HS-5 (cell line): ENCODE measurements around the gene RAP2A.

Experiments
- DNase-seq: peaks from one replicate; pipeline ENCODE4 v3.0.0-alpha.2; 2012; ENCODE audit warnings: low read depth

The RAP2A gene

DNA sequence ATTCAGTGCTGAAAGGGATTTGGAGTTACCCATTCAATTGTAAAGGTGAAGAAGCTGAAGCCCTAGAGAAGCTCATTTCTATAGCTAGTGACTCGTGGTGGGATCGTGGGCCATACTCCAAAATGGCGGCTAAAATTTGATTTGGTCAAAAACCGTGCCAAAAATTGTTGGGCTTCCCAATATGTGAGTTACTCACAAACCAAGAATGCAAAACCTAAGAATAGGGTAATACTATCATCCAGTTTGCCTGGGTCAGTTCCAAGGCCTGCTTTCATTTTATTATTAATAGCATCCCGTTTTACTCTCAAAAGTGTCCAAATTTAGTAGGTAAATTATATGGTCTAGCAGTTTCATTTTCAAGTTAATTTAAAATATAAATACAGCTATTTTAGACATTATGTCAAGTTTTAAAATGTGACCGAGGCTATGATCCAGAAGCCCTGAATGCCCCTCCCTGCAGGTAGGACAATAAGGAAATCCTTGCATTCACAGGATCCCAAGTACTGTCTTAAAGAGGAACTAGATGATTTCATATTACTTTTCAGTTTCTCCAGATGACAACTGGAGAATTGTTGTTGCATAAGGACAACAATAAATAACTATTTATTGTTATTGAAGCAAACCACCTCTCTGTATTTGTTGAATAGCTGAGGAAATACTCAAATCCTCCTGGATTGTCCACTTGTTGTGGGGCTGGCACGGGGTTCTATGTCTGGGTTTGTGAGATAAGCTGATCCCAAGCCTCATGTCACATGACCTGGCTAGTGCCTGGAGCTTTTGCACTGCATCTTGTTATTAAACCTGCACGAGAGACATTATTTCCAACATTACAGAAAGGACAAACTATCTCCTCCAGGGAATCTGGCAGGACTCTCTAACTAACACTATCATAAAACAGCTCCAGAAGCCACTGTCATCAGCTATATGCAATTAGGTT lies 11.6 kb upstream of the RAP2A start:
- DNase-seq: no peak

DNA sequence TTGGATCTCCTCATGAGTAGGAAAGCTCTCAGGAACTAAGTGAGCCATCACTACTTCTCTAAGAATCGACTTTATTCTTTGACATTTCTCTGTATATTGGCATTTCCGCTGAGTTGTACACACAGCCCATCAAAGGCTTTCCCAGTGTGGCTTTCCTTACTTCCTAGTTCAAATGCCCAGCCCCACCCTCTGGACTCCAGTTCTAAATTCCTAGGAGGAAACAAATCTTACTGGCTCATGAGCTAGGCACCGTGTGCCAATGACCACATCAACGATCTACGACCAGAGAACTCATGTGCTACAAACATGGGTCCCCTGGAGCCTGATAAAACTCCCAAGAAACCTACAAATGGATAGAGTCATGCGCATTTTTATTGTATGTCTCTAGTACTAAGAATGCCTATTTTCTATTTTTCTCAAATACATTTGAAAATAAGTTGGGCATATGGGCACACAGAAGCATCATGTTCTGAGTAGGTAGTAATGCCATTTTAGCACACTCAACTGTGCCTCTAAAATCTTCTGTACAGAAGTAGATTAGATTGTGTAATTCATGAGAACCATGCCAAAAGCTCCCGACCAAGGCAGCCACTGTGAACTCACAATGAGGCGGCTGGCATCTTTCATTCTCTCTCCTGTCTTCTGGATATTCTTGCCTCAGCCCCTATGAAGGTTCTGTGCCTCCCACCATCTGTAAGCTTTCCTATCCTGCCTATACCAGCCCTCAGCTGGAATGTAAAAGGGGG lies 10.5 kb upstream of the RAP2A start:
- DNase-seq: no peak

DNA sequence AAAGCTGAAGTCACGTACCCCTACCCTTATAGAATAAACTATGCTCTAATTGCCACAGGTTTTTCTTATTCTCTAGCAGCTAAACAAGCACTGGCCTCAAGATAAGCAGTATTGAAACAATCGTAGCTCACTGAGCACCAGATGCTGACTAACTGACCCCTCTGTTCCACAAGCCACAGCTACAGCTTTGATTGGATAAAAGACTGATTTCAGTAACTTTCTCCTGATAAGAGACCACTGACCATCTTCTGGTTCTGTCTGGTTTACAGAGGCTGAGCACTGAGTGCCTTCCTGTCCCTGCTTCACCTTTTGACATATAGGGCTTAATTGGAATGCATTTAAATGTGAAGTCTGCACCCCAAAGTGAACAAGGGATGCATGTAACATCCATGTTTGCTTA lies 8.4 kb upstream of the RAP2A start:
- no peak for DNase-seq

DNA sequence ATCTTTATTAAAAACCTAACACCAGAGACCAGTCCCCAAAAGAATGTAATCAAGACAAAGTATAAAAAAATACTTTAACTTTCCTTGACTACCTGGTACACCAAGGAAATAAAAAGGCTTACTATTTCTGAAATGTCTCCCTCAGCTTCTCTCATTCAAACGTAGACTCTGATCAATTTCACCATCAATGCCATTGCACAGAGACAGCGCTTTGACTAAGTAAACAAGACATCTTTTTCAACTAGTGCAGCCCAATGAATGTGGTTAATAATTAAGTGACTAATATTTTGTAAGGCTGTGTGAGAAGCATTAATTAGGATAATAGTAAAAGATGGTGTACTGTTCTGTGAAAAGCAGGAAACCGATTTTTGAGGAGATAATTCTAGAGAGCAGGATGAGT lies 7.3 kb upstream of the RAP2A start:
- DNase-seq: no peak

DNA sequence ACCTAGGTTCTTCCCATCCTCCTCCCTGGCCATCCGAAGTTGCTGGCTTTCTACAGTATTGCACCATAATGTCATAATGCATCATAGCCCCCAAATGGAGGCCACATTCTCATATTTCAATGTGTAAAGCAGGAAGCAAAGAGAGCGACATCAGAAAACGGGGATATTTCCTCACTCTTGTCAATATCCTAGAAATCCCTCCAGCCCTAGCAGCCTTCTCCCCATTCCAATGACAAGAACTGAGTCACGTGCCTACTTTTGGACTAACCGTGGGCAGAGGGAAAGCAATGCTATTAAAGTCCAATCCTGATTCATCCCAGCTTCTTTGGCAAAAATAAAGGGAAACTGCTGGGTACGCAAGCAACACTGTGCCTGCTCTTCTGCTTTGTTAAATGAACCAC lies 4.3 kb upstream of the RAP2A start:
- no peak for DNase-seq

DNA sequence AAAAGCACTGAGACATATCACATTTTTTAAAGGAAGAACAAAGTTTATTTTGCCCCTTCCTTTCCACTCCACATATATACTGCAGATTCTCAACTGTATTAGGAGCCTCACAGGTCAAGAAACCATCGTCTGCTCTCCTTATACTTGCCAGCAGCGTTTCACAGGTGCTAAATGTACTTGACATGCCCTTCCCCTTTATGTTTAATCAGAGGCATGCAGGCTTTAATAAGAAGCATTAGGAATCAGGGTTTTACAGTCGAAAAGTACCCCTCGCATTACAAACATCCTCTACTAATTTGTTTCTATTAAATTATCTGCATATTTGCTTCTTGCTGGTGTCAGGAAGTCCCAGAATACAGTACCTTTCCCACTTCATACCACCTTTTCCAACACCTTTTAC lies 3.7 kb upstream of the RAP2A start:
- DNase-seq: no peak

DNA sequence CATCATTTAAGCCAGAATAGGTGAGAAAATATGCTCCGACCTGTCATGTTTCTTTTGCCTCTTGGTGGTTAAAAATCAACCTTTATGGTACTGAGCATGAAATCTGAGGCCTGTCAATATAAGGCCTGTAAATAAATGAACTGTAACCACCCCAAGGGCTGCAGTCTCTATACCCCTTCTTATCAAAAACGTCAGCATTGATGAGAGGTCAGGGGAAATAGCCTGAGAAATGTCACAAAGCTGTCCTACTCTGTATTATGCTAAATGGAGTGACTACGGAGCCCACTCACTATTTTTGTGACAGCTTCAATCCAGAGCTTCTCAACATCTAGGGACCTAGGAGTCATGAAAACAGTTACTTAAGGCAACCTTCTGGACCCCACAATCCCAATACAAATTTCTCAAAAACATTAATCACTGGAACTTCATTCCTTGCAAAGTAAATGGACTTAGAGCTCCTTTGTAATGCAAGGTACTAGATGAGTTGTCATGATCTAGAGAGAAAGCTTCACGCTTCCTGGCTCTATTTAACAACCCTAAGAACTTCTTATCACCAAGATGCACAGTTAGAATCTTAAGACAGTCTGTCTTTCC lies 2.7 kb upstream of the RAP2A start:
- DNase-seq: no peak

DNA sequence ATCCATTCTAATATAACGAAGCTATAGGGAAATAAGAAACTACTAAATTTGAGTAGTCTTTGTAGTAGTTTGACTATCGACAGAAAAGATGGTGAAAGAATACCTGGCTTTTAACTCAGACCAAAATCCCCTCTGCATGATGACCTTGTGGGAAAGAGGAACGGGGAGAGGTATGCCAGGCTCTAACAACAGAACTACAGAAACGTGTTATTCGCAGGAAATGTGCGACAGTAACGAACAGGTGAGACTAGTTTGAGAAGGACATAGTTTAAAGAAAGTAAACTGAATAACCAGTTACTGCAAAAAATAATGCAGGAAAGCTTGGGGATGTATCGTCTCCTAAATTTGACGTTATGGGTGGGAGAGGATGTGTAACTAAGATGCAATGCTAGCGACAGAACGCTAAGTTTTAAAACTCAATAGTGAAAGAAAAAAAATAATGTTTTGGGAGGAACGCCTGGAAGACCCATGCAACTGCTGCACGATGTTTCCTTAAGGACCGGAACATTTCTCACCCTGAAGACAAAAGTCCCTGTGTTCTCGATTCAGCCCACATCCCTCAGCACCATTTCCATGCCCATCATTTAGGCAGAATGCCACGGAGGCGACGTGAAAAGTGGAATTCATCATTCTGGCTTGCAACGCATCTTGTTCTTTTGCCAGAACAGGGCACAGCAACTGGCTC lies 1.6 kb upstream of the RAP2A start:
- no peak for DNase-seq

DNA sequence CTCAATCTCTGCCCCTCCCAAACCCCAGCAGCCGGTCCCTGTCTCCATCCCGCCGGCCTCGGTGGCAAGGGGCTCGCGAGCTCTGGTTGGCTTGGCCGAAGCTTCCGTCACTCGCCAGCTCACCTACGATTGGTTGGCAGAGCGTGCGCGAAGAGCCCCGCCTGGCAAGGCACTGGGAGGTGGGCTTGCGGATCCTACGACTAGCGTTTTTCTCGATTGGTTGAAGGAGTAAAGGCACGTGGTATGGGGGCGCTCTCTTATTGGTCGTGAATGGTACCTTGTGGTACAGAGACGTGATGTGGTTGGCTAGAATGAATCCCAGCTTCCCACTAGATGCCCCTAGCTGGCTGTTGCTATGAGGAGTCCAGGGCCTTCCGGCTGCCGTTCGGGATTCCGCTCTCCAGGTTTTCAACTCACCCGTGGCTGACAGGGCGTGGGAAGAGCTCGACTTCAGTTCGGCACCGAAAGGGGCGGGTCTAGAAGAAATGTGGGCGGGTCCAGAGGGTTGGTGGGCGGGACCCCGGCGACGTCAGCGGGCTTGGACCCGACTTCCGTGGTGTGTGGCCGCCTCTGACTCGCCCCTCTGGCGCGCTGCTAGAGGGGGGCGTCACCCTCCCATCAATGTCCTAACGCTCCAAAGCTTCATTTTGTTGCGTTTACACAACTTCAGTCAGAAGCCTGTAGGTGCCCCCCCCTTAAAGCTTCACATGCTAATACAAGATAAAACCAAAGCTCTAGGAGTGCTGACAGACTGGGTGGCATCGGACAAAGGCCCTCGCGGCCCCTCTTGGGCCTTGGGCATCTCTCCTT lies 847 bp upstream of the RAP2A start:
- peak; percentile 90 for DNase-seq

DNA sequence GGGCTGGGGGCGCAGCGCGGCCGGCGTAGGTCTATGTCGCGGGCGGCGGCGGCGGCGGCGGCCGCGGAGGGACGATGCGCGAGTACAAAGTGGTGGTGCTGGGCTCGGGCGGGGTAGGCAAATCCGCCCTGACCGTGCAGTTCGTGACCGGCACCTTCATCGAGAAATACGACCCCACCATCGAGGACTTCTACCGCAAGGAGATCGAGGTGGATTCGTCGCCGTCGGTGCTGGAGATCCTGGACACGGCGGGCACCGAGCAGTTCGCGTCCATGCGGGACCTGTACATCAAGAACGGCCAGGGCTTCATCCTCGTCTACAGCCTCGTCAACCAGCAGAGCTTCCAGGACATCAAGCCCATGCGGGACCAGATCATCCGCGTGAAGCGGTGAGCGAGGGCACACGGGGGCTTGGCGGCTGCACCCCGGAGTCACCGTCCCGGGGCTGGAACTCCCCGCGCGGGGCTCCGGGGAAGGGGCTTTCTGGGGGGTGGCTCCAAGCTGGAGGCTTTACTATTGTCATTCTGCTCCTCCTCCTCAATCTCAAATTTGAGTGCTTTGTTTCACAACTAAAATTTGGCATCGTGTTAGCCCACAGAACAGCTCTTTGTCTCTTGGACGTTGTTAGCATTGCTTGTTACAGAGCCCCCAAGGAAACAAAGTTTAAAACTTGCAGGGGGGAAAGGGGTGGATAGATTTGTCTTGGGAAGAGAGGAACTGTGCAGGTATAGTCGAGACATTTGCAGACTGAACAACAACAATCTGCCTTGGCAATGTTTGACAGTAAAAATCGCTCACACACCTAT lies 630 bp downstream of the RAP2A start:
- DNase-seq: no peak

DNA sequence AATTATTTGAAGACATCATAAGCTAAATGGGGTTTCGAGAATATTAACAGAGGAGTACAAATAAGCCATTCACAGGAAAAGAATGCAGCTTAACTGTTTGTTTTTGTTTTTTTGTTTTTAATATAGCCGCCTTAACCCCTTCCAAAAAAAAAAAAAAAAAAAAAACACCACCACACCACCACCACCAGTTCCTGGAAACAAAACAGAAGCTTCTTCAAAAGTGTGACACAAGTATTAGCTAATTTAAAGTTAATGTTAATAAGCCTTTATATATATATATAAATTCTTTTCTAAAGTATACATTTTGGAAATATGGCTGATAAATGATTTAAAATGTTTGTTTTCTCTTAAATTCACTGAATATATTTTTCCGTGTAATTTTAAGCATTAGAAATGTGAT lies 1.4 kb downstream of the RAP2A start:
- DNase-seq: no peak

DNA sequence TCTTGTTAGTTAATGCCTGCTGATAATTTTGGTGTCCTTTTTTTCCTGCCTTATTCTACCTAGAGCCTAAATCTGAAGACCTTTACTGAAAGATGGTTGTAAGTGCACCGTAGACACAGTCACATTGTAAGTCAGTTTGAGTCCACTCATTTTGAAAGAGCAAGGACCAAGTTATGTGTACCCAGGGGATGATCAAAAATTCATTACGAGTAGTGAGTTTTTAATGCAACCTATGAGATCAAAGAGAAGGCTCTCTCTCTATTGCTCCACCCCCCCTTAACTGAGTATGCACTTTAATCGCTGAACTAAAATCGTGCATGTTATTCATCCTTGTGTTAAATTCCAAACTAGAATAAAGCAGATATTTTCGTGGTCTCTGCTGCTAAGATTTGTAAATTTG lies 1.8 kb downstream of the RAP2A start:
- no peak for DNase-seq

DNA sequence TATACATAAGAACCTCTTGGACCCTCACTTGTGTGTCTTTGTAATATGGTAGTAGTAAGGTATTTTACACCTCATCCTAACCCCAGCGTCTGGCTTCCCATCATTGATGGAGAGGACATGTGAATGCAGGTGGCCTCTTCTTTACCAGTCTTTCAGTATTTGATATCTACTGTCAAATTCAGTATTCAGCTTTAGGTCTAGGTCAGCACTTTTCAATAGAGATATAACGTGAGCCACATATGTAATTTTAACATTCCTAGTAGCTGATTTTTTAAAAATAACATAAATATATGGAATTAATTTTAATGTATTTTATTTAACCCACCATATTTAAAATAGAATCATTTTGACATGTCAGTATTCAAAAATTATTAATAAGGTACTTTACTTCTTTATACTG lies 2.9 kb downstream of the RAP2A start:
- DNase-seq: no peak

DNA sequence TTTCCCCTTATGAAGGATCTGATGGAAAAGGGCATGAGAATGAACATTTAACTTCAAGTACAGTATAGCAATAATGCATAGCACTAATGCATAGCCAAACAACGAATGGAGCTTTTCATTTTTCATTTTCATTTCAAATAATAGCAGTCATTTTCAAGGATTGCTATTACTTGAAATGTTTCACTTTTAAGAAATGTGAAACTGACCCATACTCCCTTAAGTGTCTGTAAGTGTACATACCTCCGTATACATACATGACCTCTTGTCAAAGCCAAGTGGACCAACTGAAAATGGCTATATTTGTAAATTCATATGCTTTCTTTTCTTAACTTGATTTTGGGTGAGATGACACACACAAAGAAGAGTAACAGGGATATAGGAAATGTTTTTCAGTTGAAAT lies 3.8 kb downstream of the RAP2A start:
- no peak for DNase-seq

DNA sequence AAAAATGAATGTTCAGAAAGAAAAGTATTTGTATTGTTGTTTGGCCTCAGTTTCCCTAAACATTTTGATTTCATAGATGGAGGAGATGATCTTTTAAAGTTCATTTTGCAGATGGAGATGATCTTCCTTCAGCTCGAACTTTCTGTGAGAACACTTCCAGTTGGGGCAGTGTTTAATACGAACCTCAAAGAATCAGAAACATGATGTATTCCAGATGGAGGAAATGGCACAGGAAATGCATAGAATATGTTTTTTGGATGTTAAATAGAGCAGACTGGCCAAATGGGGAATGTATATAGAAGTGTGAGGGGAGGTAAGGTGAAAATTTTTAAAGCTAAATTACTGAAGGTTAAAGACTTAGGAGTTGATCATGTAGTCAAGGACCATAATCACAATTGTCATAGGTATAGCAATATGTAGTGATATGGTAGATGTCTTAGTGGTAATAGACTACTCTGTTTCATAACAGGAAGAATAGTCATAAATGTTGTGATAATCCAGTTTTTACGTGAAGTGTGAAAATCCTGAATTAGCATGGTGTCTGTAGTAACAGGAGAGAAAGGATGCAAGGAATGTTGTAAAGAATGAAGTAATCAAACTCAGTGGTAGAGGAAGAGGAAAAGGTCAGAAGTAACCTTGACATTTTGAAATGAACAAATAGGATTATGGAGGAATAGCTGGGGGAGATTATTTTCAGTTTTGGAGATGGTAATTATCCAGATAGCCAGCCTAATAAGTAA lies 5.1 kb downstream of the RAP2A start:
- no peak for DNase-seq

DNA sequence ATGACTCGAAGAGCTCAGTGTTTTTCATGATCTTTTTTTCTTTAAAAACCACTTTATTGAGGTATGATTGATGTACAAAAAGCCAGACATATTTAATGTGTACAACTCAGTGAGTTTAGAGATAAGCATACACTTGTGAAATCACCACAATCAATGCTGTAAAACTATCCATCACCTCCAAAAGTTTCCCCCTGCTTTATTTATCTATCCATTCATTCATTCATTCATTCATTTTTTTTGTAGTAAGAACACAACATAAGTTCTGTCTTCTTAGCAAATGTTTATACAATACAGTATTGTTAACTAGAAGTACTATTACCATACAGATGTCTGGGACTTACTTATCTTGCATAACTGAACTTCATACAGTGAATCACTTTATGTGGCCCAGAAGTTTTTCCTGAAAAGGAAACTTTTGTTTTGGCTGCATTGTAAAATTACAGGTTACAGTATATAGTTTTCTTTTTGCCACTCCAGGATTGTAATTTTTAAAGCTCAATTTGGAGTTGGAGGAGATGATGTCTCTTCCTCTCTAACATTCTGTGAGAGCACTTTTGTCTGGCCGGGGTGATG lies 6.7 kb downstream of the RAP2A start:
- DNase-seq: no peak

DNA sequence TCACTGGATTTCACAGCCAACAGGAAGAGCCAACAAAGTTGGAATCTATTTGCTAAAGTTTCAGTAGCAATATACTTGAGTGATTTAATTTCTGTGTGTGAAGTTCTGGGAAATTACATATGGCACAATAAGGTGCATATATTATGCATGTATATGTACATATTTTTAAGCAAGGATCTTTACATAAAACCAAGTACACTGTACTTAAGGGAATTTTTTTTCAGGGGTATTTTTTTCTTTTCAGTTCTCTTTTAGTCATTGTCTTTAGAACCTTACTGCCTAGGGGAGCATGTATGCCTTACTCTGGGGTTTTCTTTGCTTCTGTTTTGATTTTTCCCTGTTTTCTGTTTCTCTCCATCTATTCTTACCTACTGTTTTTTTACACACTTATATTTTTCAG lies 7.4 kb downstream of the RAP2A start:
- DNase-seq: no peak

DNA sequence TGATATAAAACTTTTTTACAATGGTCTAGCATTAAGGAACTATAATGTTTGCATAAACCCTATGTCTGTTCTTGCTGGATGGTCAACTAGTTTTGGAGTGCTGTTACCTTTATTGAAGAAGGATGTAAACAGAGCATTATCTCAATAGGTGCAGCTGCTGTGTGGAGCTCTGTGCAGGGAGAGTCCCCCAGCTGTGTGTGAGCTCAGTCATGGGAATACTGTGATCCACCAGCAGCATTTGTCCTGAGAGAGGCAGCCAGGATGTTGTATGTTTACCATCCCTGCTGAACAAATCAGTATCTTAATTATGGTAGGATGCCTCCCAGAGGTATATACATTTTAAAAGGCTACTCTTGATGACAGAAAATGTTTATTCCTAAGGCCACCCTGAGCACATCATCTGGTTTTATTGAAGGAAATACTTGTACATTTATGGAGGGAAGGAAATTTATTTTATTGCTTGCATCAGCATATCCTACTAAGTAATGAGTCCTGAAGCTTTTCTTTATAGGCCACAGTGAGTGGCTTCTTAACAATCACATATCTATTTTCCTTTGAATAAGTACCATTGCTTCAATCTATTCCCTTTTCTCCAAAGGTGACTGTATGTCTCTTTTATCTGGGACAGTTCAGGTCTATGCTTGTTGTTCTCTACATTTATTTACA lies 11.7 kb downstream of the RAP2A start:
- DNase-seq: no peak

DNA sequence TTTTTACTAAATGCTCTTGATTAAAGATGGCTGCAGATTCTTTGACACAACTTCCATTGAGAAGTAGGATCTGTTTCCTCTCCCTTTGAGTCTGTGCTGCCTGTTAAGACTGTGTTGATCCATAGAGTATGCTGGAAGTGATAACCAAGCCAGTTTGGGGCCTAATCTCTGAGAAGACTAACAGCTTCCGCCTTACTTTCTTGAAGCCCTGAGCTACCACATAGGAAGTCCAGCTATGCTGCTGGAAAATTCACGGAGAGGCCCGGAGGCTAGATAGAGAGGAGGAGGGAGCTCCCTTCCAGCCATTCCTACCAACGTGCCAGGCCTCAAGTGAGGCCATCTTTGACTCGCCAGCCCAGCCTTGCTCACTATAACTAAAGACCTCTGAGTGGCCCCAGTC lies 12.5 kb downstream of the RAP2A start:
- DNase-seq: no peak
